ENCODE data around the gene PPP1R36. TPM values are rescaled to one million over a fixed set of nuclear protein-coding genes. Genes with fewer than 3 reads are reported as not detected.

PPP1R36 gene
- total and polyA plus RNA-seq, 2 of the 13 experiments (the other 11 are each of a cell fraction or from before 2014, with no cell fraction given): 0.11 to 0.17 TPM

- in situ Hi-C loops (cut with HindIII; ENCODE audit: extremely low pct_ligation_motif_present, low pct_unique_long_range_greater_than_20kb): loop anchor here (5.0 to 10.0 kb wide), 2 partner anchors 96 to 294 kb away; partner anchors contain the start of gene HSPA2
- no peaks in the 10 kb centered on the region for H3K27me3 ChIP-seq (ENCODE audit: control insufficient read depth in 1 of 2, insufficient read depth in 2 of 2, low read length in 2 of 2)
- no peak overlapping the region for H3K9ac ChIP-seq (ENCODE audit: insufficient read depth, low read depth, low read length)
- H3K4me2 ChIP-seq (ENCODE audit: low read depth, low read length): no peak overlapping the region
- H3K36me3 ChIP-seq (replicated peaks in 1 of 2; ENCODE audit: control insufficient read depth in 1 of 2, insufficient read depth in 2 of 2, low read length in 2 of 2): no peaks in the 10 kb centered on the region
- FAIRE-seq: no peak
- CTCF ChIA-PET (ENCODE audit: low intra/inter-chr PET ratio, low total read pairs): no interaction called here
- intact Hi-C loops (cut with micrococcal nuclease; ENCODE audit: unreplicated experiment): loop anchor here (5.0 kb wide), 1 partner anchor 296 kb away; no protein-coding TSS in a partner anchor
- TF ChIP-seq POGZ (CRISPR knock-in tag; IDR thresholded peaks at IDR 0.05) (no peak), ZFP36L1 (CRISPR knock-in tag; IDR thresholded peaks at IDR 0.05) (no peak), MTERF4 (CRISPR knock-in tag; IDR thresholded peaks at IDR 0.05) (no peak), SOX13 (IDR thresholded peaks at IDR 0.05) (no peak), SOX13 (CRISPR knock-in tag; conservative IDR thresholded peaks at IDR 0.05 in 1 of 2, IDR thresholded peaks at IDR 0.05 in 1 of 2) (no peak), KLF13 (CRISPR knock-in tag; IDR thresholded peaks at IDR 0.05) (no peak), JUN (CRISPR knock-in tag; IDR thresholded peaks at IDR 0.05) (no peak), ZNF644 (CRISPR knock-in tag; IDR thresholded peaks at IDR 0.05; ENCODE audit: low read depth) (no peak), ZNF350 (CRISPR knock-in tag; IDR thresholded peaks at IDR 0.05; ENCODE audit: borderline replicate concordance, low read depth) (no peak), SRSF9 (IDR thresholded peaks at IDR 0.05; ENCODE audit: borderline replicate concordance, insufficient read depth, low read depth, low read length, poor library complexity, severe bottlenecking) (no peak), SP1 (IDR thresholded peaks at IDR 0.05) (no peak), SP1 (CRISPR knock-in tag; IDR thresholded peaks at IDR 0.05) (no peak), ATAD3A (CRISPR knock-in tag; IDR thresholded peaks at IDR 0.05) (no peak), SMC3 (IDR thresholded peaks at IDR 0.05; ENCODE audit: low read length) (no peak), ZNF335 (CRISPR knock-in tag; IDR thresholded peaks at IDR 0.05) (no peak), NCOA2 (CRISPR knock-in tag; IDR thresholded peaks at IDR 0.05) (no peak), ZMYM4 (CRISPR knock-in tag; IDR thresholded peaks at IDR 0.05) (no peak), TAF1 (CRISPR knock-in tag; IDR thresholded peaks at IDR 0.05) (no peak), NR2F6 (IDR thresholded peaks at IDR 0.05) (no peak), NR2F6 (CRISPR knock-in tag; IDR thresholded peaks at IDR 0.05) (no peak)
- ATAC-seq: no peak
- H3K4me3 ChIP-seq (replicated peaks in 1 of 3; ENCODE audit: insufficient read depth in 1 of 3, low read depth in 2 of 3, low read length in 3 of 3): no peak overlapping the region
- WGBS (ENCODE audit: low lambda C conversion rate): 67% methylated on average over 2 of the region's 2 CpGs
- H4K20me1 ChIP-seq (ENCODE audit: insufficient read depth, low read length): no peaks in the 10 kb centered on the region
- no peak overlapping the region for H2AFZ ChIP-seq (ENCODE audit: low read length)
- H3K9me3 ChIP-seq (ENCODE audit: low read length): no peaks in the 10 kb centered on the region
- BruUV-seq (replicated peaks): no TSS peak
- DNase-seq (ENCODE audit: low spot score): no peak
- no peak overlapping the region for H3K27ac ChIP-seq (ENCODE audit: extremely low read length, insufficient read depth, low read length)
- H3K4me1 ChIP-seq (ENCODE audit: insufficient read depth, low read length): 0 out of 2 replicates have a peak, but pooled peaks cover 6% of the 10 kb centered on the region
- POLR2A ChIA-PET: no interaction called here
- no peaks in the 10 kb centered on the region for H3K79me2 ChIP-seq (ENCODE audit: insufficient read depth, low read length)
Observed at GRCh38 chr14:64638625-64639024, 88.9 kb downstream of the PPP1R36 start.

Small RNA genes within 50 kb of the gene (small RNA-seq; reads per million reads assigned to genes)
- 0 reads per million in 3 experiments for gene AL049869.4 (ENCODE audit: insufficient read depth in 2 of 3, insufficient read length in 3 of 3, low read depth in 2 of 3, low replicate concordance in 1 of 3)

Other genes starting within 250 kb of the PPP1R36 start
- 106 and 186 TPM in 2 replicates for gene MTHFD1, start 161.6 kb upstream of the PPP1R36 start, total RNA-seq (2016; rRNA removed; fragmentation: Illumina TruSeq; extraction: Trizol)
- gene MTHFD1, start 161.6 kb upstream of the PPP1R36 start, polyA plus RNA-seq (2011; rRNA removed): 31.0 and 33.6 TPM in 2 replicates
- 1.5 and 2.1 TPM in 2 replicates for gene AKAP5, start 84.5 kb upstream of the PPP1R36 start, total RNA-seq (2016; rRNA removed; fragmentation: Illumina TruSeq; extraction: Trizol)
- gene AKAP5, start 84.5 kb upstream of the PPP1R36 start, polyA plus RNA-seq (2011; rRNA removed): 0.13 and 0.18 TPM in 2 replicates
- gene ZBTB25, start 46.1 kb upstream of the PPP1R36 start, total RNA-seq (2016; rRNA removed; fragmentation: Illumina TruSeq; extraction: Trizol): 3.0 and 3.5 TPM in 2 replicates
- 7.6 TPM in 2 replicates for gene ZBTB25, start 46.1 kb upstream of the PPP1R36 start, polyA plus RNA-seq (2011; rRNA removed)
- gene ZBTB1, start 45.2 kb upstream of the PPP1R36 start, total RNA-seq (2016; rRNA removed; fragmentation: Illumina TruSeq; extraction: Trizol): 22.6 and 27.7 TPM in 2 replicates
- 17.4 and 18.8 TPM in 2 replicates for gene ZBTB1, start 45.2 kb upstream of the PPP1R36 start, polyA plus RNA-seq (2011; rRNA removed)
- gene HSPA2, start 9.2 kb upstream of the PPP1R36 start, total RNA-seq (2016; rRNA removed; fragmentation: Illumina TruSeq; extraction: Trizol): 0.27 and 0.28 TPM in 2 replicates
- 0.15 and 0.16 TPM in 2 replicates for gene HSPA2, start 9.2 kb upstream of the PPP1R36 start, polyA plus RNA-seq (2011; rRNA removed)
- gene PLEKHG3, start 154.5 kb downstream of the PPP1R36 start, total RNA-seq (2016; rRNA removed; fragmentation: Illumina TruSeq; extraction: Trizol): 9.5 and 9.8 TPM in 2 replicates
- 7.1 and 7.2 TPM in 2 replicates for gene PLEKHG3, start 154.5 kb downstream of the PPP1R36 start, polyA plus RNA-seq (2011; rRNA removed)

Data from HepG2 (cell line).